SK-N-SH treated with all-trans-retinoic acid at 6 μM for 48 hours (cell line): ENCODE measurements around the gene VPS41.

Source experiments
- ATAC-seq: fragments of 200-7000 bp; cut with Tn5 transposase; 3 replicates; pipeline ENCODE4 v1.9.1; 2020; ENCODE audit warnings: mild to moderate bottlenecking, moderate library complexity
- ARNTL ChIP-seq: fragments of 450-650 bp; formaldehyde crosslinking; IDR thresholded peaks from 2 replicates; pipeline ENCODE4 v1.5.0; 2020; ENCODE audit warnings: low read depth, mild to moderate bottlenecking, moderate library complexity, borderline replicate concordance
- BACH2 ChIP-seq: fragments of 250-450 bp; sonication (Bioruptor Pico); IDR thresholded peaks from 2 replicates; pipeline ENCODE4 v1.9.0; 2021; ENCODE audit warnings: mild to moderate bottlenecking, borderline replicate concordance
- CREB5 ChIP-seq: fragments of 250-450 bp; sonication (Bioruptor Pico); IDR thresholded peaks from 2 replicates; pipeline ENCODE4 v1.5.1; 2020; ENCODE audit warnings: low read depth, mild to moderate bottlenecking, moderate library complexity
- CSDC2 ChIP-seq: fragments of 250-450 bp; sonication (Bioruptor Pico); IDR thresholded peaks from 2 replicates; pipeline ENCODE4 v1.5.0; 2020; ENCODE audit warnings: mild to moderate bottlenecking, moderate library complexity
- CSRNP3 ChIP-seq: fragments of 250-450 bp; sonication (Bioruptor Pico); IDR thresholded peaks from 2 replicates; pipeline ENCODE4 v1.5.1; 2021; ENCODE audit warnings: mild to moderate bottlenecking, moderate library complexity
- ESRRG ChIP-seq: fragments of 250-450 bp; sonication (Bioruptor Pico); IDR thresholded peaks from 2 replicates; pipeline ENCODE4 v1.6.1; 2021; ENCODE audit warnings: mild to moderate bottlenecking
- GLIS3 ChIP-seq: fragments of 250-450 bp; sonication (Bioruptor Pico); IDR thresholded peaks from 2 replicates; pipeline ENCODE4 v1.5.0; 2020; ENCODE audit warnings: mild to moderate bottlenecking, moderate library complexity
- ISL1 ChIP-seq: fragments of 250-450 bp; sonication (Bioruptor Pico); IDR thresholded peaks from 2 replicates; pipeline ENCODE4 v2.1.2; 2022; ENCODE audit warnings: mild to moderate bottlenecking, moderate library complexity
- OSR1 ChIP-seq: fragments of 250-450 bp; sonication (Bioruptor Pico); IDR thresholded peaks from 2 replicates; pipeline ENCODE4 v1.8.0; 2022; ENCODE audit warnings: moderate library complexity, mild to moderate bottlenecking, inconsistent platforms
- PATZ1 ChIP-seq: fragments of 250-450 bp; sonication (Bioruptor Pico); IDR thresholded peaks from 2 replicates; pipeline ENCODE4 v1.8.0; 2020; ENCODE audit warnings: mild to moderate bottlenecking, moderate library complexity, borderline replicate concordance
- POU6F1 ChIP-seq: fragments of 250-450 bp; sonication (Bioruptor Pico); IDR thresholded peaks from 2 replicates; pipeline ENCODE4 v1.8.0; 2021; ENCODE audit warnings: low read depth, mild to moderate bottlenecking, moderate library complexity, borderline replicate concordance
- PPARA ChIP-seq: fragments of 250-450 bp; sonication (Bioruptor Pico); IDR thresholded peaks from 2 replicates; pipeline ENCODE4 v1.5.0; 2020; ENCODE audit warnings: mild to moderate bottlenecking, borderline replicate concordance
- RARB ChIP-seq: fragments of 250-450 bp; sonication (Bioruptor Pico); IDR thresholded peaks from 2 replicates; pipeline ENCODE4 v1.8.0; 2021; ENCODE audit warnings: mild to moderate bottlenecking, moderate library complexity
- SNAI2 ChIP-seq: fragments of 250-450 bp; sonication (Bioruptor Pico); IDR thresholded peaks from 2 replicates; pipeline ENCODE4 v1.5.0; 2020; ENCODE audit warnings: mild to moderate bottlenecking, moderate library complexity
- TCF4 ChIP-seq: fragments of 250-450 bp; sonication (Bioruptor Pico); IDR thresholded peaks from 2 replicates; pipeline ENCODE4 v1.8.0; 2021; ENCODE audit warnings: mild to moderate bottlenecking, moderate library complexity, borderline replicate concordance
- TSHZ2 ChIP-seq: fragments of 250-450 bp; sonication (Bioruptor Pico); IDR thresholded peaks from 2 replicates; pipeline ENCODE4 v1.5.0; 2020; ENCODE audit warnings: mild to moderate bottlenecking, moderate library complexity
- ZC3H10 ChIP-seq: fragments of 250-450 bp; sonication (Bioruptor Pico); IDR thresholded peaks from 2 replicates; pipeline ENCODE4 v1.5.1; 2021; ENCODE audit warnings: mild to moderate bottlenecking, moderate library complexity
- ZFP3 ChIP-seq: fragments of 250-450 bp; sonication (Bioruptor Pico); IDR thresholded peaks from 2 replicates; pipeline ENCODE4 v1.5.0; 2020; ENCODE audit warnings: mild to moderate bottlenecking, moderate library complexity
- ZFP30 ChIP-seq: fragments of 450-650 bp; formaldehyde crosslinking; IDR thresholded peaks from 2 replicates; pipeline ENCODE4 v1.5.0; 2022; ENCODE audit warnings: mild to moderate bottlenecking, moderate library complexity
- ZNF70 ChIP-seq: fragments of 450-650 bp; formaldehyde crosslinking; IDR thresholded peaks from 2 replicates; pipeline ENCODE4 v1.5.0; 2020; ENCODE audit warnings: mild to moderate bottlenecking, moderate library complexity

VPS41 gene

GRCh38 chr7:38746438-38746837, 162.6 kb downstream of the VPS41 start:
- ATAC-seq = no peak
- TF ChIP-seq ZC3H10 (no peak), PPARA (no peak), POU6F1 (CRISPR knock-in tag) (no peak), CSRNP3 (CRISPR knock-in tag) (no peak), CSDC2 (CRISPR knock-in tag) (no peak), RARB (no peak), TCF4 (no peak), GLIS3 (CRISPR knock-in tag) (no peak), ZFP3 (no peak), TSHZ2 (CRISPR knock-in tag) (no peak), CREB5 (CRISPR knock-in tag) (no peak)
- TF ChIP-seq, all 23 proteins: peak for 0

GRCh38 chr7:38744746-38745145, 164.2 kb downstream of the VPS41 start:
- ATAC-seq = no peak; the same call in 2 of the 3 replicates
- TF ChIP-seq GLIS3 (CRISPR knock-in tag) (no peak), CREB5 (CRISPR knock-in tag) (no peak), ARNTL (CRISPR knock-in tag) (no peak), POU6F1 (CRISPR knock-in tag) (no peak), ESRRG (CRISPR knock-in tag) (no peak), ZNF70 (CRISPR knock-in tag) (no peak), PATZ1 (CRISPR knock-in tag) (no peak), ZC3H10 (no peak)

GRCh38 chr7:38743899-38744298, 165.1 kb downstream of the VPS41 start:
- ATAC-seq = no peak
- TF ChIP-seq ZFP30 (CRISPR knock-in tag) (no peak), ZFP3 (no peak), TSHZ2 (CRISPR knock-in tag) (no peak), OSR1 (no peak), RARB (no peak), BACH2 (CRISPR knock-in tag) (no peak), SNAI2 (CRISPR knock-in tag) (no peak), ISL1 (no peak), CREB5 (CRISPR knock-in tag) (no peak), TCF4 (no peak)
